Measurements from ENCODE around the gene PAPOLB. TPM values are rescaled to one million over a fixed set of nuclear protein-coding genes. Genes with fewer than 3 reads are reported as not detected.

PAPOLB gene
- polyA plus RNA-seq, 12 donors = 0.04 to 0.12 (median 0.06) TPM; not detected in 8

DNA sequence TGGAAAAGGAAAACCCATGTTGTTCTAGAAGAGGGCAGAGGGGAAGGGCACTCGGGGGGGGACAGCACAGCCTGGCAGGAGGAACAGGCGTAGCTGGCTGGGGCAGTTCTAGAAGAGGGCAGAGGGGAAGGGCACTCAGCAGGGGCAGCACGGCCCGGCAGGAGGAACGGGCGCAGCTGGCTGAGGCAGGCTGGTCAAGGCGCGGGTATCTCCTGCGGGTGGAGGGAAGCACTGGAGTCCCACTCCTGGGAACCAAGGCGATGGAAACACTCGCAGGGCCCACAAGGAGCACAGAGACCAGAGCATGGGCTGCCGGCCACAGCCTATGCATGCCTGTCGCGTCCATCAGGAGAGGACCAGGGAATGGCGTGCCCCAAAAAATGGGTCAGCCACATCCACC, 36.7 kb downstream of the PAPOLB start:
- DNase-seq = no peak

DNA sequence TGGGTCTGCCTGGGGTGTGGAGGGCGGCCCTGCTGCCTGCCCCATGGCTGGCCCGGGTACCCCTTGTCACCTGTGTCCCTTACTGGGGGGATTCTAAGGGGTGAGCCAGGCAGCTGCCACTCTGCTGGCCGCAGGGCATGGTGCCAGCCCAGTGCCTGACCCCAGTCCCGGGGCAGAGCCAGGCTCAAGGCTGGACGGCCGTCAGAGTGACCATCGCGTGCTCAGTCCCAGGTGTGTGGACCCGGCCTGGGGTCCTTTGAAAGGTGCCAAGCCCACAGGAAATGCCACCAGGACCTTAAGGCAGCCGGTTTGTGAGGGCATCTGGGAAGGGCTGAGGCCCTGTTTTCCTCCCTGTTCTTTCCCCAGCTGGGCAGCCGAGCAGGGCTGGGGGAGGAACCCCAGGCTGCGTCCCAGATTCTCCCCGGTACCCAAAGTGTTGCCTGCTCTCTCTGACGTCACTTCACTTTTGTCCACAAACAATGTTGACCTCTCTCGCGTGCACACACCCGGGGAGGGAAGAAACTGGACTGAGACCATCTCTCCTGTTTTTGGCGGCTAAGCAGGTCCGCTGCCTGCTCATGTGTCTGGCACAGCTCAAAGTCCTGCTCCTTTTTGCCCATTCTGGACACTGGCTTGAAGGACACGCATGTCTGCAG, 37.6 kb downstream of the PAPOLB start:
- no peak for DNase-seq

DNA sequence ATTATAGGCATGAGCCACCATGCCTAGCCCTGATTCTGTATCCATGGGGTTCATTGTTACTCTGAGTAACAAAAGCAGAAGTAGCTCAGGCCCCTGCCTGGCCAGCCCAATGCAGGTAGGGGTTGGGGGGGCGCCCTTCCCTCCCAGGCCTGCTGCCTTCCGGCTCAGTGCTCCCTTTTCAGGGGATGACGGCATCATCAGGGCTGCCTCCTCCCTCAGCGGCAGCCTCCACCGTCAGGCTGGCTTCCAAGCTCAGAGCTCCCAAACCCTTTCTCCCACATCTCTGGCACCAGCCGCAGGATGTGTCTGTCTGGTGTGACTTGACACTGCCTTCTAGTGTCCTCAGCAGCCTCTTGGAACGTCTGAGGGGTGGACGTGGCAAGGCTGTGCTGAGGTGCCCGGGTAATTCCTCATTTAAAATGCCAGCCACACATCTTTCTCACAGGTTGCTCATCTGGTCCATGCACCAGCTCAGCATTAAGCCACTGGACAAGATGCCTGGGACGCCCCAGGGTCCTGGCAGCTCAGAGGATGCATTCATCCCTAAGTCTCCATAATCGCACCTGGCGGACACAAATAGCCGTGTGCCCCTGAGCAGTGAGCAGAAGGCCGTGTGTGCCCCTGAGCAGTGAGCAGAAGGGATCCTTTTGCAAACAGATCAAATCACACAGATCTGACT, 38.2 kb downstream of the PAPOLB start:
- DNase-seq = no peak

DNA sequence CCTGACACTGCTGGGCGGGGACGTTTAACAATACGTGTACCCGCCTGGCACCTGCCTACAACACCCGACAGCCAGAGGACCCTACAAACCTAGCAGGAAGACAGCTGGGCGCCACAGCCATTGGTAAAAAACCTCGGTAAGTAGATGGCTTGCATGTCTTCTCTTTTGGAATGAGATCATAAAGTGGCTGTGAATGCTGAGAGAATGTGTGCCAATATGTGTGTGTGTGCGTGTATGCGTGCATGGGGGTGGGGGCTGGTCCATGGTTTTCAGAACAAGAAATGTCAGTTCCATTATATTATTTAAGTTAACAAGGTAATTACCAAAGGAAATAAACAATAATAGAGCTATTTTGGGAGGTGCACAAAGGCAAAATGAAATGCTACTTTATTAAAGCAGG, 39.2 kb downstream of the PAPOLB start:
- no peak for DNase-seq

DNA sequence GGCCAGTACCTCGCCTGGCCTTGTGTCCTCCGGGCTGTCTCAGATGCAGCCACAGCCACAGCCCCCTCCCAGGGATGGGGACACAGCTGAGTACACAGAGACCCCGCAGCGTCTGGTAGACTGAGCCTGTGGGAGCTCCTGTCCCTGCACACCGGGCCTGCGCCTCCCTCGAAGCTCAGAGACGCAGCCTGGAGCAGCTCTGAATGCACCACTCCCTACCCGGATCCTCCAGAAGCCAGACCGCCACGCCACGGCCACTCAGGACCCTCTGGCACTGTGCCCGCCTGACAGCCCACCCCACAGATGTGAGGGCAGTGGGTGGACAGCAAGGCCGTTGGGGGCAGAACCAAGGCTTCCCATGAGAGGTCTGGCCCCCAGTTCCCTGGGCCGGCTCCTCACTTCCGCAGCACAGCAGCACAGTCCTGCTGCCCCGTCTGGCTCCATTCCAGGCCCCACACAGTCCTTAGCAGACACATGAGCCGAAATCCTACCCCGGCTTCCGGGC, 40.8 kb downstream of the PAPOLB start:
- no peak for DNase-seq

DNA sequence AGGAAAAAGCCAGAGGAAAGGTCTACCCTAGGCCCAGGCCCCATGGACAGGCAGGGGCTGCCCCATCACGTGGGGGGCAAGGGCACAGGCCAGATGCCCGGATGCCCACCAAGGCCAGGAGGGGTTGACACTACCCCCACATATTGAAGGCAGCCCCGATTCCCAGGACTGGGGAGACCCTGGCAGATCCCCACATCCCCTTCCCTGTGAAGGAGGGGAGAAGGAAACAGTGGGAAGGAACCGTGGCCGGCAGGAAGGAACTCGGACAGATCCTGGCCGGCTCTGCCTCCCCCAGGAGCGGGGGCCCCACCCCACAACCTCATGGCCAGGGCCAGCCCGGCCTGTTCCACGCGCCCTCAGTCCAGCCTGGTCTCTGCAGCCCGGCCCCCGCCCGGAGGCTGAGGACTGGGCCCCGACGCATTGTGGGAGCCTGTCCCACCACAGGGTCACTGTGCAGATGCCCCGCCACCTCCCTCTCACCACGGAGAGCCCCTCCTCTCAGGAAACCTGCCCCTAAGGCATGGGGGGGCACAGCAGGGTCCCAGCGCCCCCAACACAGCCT, 41.3 kb downstream of the PAPOLB start:
- no peak for DNase-seq

DNA sequence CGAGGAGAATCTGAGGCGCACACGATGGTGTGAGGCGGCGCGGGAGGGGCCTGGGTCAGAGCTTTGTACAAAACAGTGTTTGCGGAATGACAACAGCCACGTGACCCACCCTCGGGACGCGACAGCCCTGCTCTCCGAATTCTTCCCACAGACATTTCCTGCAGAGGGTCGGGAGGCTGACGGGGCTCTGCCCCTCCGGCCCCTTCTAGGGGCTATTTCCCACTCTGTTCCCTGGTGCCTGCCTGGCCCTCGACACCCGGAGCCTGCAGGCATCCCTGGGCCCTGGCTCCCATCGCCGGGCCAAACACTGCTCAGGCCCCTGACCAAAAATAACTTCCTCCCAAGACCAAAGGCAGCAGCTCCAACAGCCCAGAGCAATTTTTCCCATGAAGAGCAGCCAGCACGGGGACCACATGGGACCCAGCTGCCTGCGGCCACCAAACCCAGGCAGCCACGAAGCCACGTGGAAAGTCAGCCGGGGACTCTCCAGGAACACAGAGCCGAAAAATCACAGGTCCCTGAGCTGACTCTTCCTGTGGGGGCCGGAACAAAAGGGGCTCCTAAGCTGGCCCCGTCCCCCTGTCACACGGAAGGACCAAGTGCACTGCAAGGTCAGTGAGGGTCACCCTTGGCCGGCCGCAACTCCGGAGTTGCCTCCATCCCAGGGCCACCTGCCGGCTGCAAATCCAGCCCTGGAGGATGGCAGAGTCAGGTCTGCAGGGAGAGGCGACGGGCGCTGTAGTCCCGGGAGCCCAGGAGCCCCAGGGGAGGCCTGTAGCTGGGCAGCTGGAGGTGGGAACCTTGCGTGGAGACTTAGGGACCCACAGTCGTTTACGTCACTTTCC, 42.0 kb downstream of the PAPOLB start:
- peak; percentile 58 for DNase-seq

DNA sequence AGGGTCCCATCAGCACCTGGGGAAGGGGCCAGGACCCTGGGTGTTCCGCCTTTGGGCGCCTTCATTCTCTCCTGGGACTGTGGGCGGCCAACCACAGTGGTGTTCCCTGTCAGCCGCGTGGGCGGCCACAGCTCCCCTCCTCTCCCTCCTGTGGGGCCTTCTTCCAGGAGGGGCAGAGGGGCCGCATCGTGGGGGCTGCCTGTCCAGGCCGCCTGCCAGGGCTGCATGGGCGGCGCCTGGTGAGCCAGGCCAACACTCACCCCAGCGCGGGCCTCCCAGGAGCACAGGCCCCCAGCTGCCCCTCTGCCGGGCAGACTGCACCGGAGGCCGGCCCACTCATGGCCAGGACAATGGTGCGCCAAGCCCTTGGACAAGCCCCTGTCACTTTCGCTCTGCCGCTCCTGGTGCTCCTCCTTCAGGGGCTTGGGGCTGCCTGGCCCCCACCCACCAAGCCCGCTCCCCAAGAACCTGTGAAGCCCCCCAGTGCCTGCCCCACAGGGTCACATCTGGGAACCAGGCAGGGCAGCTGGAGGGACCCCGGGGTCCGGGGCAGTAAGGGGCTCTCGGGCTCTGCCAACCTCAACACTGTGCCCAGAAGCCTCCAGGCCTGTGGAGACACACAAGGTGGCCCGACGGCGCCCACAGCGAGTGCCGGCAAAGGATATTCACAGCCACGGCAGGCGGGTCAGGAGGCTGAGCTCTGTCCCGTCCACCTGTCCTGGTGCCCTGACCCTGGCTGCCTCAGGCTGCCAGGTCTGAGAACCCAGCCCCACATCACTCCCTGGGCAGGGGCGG, 43.6 kb downstream of the PAPOLB start:
- DNase-seq = no peak

DNA sequence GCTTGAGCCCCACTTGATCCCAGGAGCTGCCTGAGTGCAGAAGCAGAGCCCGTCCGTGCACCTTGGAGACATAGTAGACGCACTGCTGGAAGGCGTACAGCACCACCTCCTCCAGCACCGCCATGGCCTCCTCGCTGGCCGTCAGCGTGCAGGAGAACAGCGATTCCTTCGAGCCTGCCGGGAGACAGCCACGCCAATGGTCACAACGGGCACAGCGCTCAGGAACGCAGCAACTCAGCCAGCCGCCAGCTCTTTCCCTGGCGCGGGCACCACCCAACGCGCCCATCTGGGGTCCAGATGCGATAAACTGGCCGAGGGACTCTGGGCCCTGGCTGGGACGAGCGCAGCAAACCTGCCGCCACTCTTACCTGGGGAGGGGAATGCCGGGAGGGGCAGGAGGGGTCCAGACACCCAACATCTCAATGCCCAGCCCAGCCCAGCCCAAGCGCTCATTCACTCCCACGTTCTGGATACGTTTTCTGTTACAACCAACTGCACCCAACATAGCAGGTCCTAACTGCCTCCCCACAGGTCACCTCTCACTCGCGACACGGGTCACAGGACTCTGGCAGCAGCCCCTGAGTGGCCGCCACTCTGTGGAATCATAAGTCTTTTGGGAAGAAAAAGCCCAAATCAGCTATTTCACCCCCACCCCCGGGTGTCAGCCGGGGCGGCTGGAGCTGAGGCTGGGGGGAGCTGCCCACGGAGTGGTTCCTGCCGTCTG, 44.5 kb downstream of the PAPOLB start:
- no peak for DNase-seq

DNA sequence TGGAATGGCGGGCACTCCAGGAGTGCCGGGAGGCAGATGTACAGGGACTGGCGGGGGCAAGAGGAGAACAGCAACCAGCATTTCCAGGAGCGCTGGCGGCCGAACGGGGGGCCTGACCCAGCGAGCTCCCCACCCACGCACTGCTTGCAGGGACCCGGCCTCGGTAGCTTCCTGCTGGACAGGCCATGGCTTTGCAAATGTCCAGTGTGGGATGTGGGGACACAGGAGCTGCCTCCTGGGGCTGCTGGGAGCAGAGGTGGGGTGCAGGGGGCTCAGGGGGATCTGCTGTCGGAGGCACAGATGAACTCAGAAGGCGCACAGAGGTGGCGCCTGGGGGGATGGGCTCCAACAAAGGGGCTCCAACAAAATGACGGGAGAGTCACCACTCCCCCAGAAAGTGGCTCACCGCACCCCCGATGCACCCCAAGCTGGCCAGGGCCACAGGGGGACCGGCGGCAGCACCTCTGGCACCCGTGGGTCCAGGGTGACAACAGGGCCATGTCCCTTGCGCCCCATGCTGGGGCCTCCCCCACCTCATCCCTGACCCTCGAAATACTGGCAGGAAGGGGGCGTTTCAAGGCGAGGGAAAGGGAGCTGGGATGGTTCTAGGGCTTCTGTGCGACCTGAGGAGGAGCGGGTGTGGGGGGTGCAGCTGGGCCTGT, 45.3 kb downstream of the PAPOLB start:
- no peak for DNase-seq

DNA sequence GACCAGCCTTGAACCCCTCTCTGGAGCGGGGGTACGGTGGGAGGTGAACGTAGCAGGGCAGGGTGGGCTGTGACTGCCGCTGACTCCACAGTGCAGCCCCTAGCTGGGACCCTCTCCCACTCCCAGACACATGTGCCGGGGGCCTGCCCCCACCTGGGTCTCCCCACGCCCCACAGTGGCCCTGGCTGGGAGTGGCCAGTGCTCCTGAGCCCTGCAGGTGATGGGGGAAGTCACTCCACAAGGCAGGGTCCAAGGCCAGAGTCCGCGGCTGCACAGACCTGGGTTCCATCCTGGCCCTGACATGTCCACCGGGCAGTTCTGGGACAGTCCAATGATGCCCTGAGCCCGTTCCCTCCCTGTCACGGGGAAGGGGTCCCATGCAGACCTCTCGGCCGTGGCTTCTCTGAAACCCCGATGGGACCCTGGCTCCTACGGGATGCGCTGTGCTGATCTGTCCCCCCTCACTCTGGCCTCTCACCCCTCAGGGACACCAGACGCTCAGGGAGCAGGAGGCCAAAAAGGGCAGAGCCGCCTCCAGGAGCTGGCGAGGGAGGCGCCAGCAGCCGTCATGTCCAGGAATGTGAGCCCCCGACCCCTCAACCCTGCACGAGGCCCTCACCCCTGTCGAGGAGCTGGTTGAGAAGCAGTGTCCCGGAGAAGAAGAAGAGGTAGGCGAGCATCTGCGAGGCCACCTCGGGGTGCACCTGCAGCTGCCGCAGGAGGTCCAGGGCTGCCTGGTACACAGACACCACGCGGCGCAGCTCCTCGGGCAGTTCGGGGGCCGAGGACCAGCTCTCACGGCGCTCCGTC, 46.0 kb downstream of the PAPOLB start:
- DNase-seq = no peak

DNA sequence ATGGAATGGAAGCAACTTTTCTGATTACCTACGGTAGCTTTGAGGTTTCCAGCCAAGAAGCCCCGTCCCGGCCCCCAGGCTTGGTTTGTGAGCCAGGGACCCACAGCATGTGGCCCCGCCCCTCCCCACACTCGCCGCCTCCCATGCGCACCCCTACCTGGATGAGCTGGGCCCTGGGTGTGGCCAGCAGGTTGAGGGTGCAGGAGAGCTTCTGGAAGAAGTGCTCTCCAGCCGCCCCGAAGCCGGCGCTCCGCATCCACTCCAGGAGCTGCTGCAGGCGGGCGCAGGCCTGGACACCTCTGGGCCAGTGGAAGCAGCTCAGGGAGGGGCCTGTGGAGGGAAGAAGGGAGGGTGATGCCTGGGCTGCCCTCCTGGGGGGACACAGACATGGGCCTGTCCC, 46.7 kb downstream of the PAPOLB start:
- DNase-seq = no peak

DNA sequence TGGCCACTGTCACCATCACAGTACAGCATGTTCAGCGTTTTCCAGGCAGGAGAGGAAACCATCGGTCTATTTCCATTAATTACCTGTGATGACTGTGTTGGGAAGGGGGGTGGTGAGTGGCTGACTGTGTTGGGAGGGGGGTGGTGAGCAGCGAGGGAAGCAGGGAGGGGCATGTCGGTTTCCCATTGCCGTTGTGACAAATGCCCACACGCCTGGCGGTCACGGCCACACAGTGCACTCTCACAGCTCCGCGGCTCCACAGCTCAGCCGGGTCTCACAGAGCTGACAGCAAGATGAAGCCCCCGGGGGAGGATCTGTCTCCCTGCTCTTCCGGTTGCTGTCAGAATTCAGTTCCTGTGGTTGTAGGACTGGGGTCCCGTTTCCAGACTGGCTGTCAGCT, 47.4 kb downstream of the PAPOLB start:
- no peak for DNase-seq

DNA sequence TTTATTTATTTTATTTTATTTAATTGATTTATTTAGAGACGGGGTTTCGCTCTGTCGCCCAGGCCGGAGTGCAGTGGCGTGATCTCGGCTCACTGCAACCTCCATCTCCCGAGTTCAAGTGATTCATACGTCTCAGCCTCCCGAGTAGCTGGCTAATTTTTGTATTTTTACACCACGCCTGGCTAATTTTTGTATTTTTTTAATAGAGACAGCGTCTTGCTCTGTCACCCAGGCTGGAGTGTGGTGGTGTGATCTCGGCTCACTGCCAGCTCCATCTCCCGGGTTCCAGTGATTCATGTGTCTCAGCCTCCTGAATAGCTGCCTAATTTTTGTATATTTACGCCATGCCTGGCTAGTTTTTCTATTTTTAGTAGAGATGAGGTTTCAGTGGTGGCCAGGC, 52.2 kb downstream of the PAPOLB start:
- DNase-seq = no peak

DNA sequence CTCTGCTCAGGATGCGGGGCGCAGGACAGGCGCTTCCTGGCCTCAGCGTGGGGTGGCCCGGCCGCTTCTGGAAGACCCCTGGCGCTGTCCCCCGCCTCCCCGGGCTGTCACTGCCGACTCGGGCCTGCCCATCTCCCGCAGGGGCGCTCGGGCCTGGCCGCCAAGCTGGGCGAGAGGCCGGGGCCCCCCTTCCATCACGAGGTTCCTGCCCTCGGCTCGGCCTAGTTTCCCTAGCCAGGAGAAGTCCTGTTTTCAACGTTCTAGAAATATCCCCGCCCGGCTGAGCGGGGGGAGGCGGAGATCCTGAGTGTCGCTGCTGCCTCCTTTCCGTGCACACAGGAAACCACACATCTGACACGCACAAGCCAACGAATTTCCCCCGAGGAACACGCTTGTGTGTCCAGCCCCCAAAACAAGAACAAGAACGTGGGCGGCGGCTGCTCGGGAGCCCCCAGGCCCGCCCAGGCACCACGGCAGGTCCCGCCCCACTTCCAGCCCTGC, 52.7 kb downstream of the PAPOLB start:
- DNase-seq = no peak

DNA sequence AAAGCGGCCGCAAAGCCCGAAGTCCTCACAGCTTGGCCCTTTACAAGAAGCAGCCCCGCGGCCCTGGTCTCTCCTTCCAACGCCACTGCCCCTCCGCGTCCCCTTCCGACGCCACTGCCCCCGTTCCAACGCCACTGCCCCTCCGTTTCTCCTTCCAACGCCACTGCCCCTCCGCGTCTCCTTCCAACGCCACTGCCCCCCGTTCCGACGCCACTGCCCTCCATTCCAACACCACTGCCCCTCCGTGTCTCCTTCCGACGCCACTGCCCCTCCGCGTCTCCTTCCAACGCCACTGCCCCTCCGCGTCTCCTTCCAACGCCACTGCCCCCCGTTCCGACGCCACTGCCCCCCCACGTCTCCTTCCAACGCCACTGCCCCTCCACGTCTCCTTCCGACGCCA, 53.3 kb downstream of the PAPOLB start:
- DNase-seq = no peak

DNA sequence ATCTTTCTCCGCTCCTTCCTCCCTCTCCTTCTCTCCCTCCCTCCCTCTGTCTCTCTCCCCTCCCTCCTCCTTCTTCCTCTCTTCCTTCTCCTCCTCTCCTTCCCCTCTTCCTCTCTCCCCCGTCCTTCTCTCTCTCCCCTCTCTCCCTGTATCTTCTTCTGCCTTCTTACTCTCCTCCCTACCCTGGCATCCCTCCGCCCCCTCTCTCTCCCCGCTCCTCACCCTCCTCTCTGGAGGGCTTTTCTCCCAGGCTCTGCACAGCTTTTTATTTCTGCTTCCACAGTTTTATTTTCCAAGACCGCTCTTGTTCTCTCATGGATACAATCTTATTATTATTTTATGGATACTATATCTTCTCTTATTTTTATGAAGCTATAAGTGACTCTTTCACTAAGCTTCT, 53.8 kb downstream of the PAPOLB start:
- no peak for DNase-seq
